KG1 (cell line): ENCODE data around the gene UBL3.

Source experiments
- DNase-seq: peaks from one replicate; lab custom pipeline; 2025; lab: John Stamatoyannopoulos, UW

UBL3 gene

GRCh38 chr13:29758531-29759114 lies 91.8 kb downstream of the UBL3 start:
- DNase-seq: peak; percentile 63

GRCh38 chr13:29756506-29756905 lies 93.9 kb downstream of the UBL3 start:
- DNase-seq: no peak

- DNase-seq: no peak
These were observed 96.0 kb downstream of the UBL3 start for GRCh38 chr13:29754473-29754806.

GRCh38 chr13:29753618-29754472 lies 96.6 kb downstream of the UBL3 start:
- DNase-seq: no peak

GRCh38 chr13:29752175-29752574 lies 98.2 kb downstream of the UBL3 start:
- no peak for DNase-seq

GRCh38 chr13:29750183-29750530 lies 100.3 kb downstream of the UBL3 start:
- DNase-seq: no peak

GRCh38 chr13:29749401-29750182 lies 100.8 kb downstream of the UBL3 start:
- DNase-seq: no peak

GRCh38 chr13:29748097-29748496 lies 102.3 kb downstream of the UBL3 start:
- no peak for DNase-seq

GRCh38 chr13:29746148-29746677 lies 104.2 kb downstream of the UBL3 start:
- no peak for DNase-seq

GRCh38 chr13:29745704-29746103 lies 104.7 kb downstream of the UBL3 start:
- DNase-seq: no peak

- no peak for DNase-seq
These were observed 107.1 kb downstream of the UBL3 start for GRCh38 chr13:29743201-29743786.

GRCh38 chr13:29740961-29741360 lies 109.5 kb downstream of the UBL3 start:
- DNase-seq: no peak

GRCh38 chr13:29737061-29737460 lies 113.4 kb downstream of the UBL3 start:
- DNase-seq: no peak

- DNase-seq: peak; percentile 30
These were observed 117.2 kb downstream of the UBL3 start for GRCh38 chr13:29733147-29733611.

- no peak for DNase-seq
These were observed 120.2 kb downstream of the UBL3 start for GRCh38 chr13:29730253-29730652.

GRCh38 chr13:29722415-29722814 lies 128.0 kb downstream of the UBL3 start:
- no peak for DNase-seq

GRCh38 chr13:29721766-29722165 lies 128.7 kb downstream of the UBL3 start:
- DNase-seq: no peak

- no peak for DNase-seq
These were observed 131.7 kb downstream of the UBL3 start for GRCh38 chr13:29718694-29719093.

- DNase-seq: no peak
These were observed 133.9 kb downstream of the UBL3 start for GRCh38 chr13:29716493-29716892.
